GM23248 (cell line): ENCODE measurements around the gene UST.

Experiments used
- EZH2 ChIP-seq: fragments of 200-600 bp; sonication (generic); IDR thresholded peaks from 2 replicates; pipeline ENCODE4 v1.6.1; 2018; ENCODE audit warnings: antibody characterized with exemption, mild to moderate bottlenecking; ENCODE audit not compliant: insufficient read depth, poor library complexity, severe bottlenecking
- EZH2phosphoT487 ChIP-seq: fragments of 200-600 bp; sonication (generic); IDR thresholded peaks from 2 replicates; pipeline ENCODE4 v1.6.1; 2018; ENCODE audit warnings: antibody characterized with exemption, moderate library complexity, mild to moderate bottlenecking, low read depth; ENCODE audit not compliant: insufficient read depth

- TF ChIP-seq EZH2phosphoT487 (no peak), EZH2 (no peak)
Measured at GRCh38 chr6:149059557-149059956, 312.7 kb downstream of the UST start.
